Endodermal cell (in vitro differentiated cells): Measurements from ENCODE around the gene LDLRAD4. TPM values are rescaled to one million over a fixed set of nuclear protein-coding genes. Genes with fewer than 3 reads are reported as not detected.
A peak's percentile ranks its signal among the peaks of the same experiment; 100 is the strongest.

Experiments used
- DNase-seq: peaks from one replicate; pipeline ENCODE4 v3.0.0-alpha.2; 2017
- H3K27ac ChIP-seq: 2 replicates; pipeline ENCODE4 v1.5.1; 2013; ENCODE audit warnings: mild to moderate bottlenecking, low read depth, low read length, moderate library complexity
- H3K27me3 ChIP-seq: 2 replicates; pipeline ENCODE4 v1.6.1; 2013; ENCODE audit warnings: mild to moderate bottlenecking, low read length, moderate library complexity; ENCODE audit not compliant: insufficient read depth, control insufficient read depth, poor library complexity, severe bottlenecking
- H3K36me3 ChIP-seq: 2 replicates; pipeline ENCODE4 v1.7.0; 2013; ENCODE audit warnings: mild to moderate bottlenecking, low read length, moderate library complexity; ENCODE audit not compliant: control insufficient read depth, insufficient read depth
- H3K4me1 ChIP-seq: one replicate; pipeline ENCODE4 v1.7.0; 2013; ENCODE audit warnings: low read length; ENCODE audit not compliant: control insufficient read depth, insufficient read depth
- H3K4me3 ChIP-seq: 2 replicates; pipeline ENCODE4 v1.5.1; 2013; ENCODE audit warnings: mild to moderate bottlenecking, low read length, moderate library complexity
- H3K9ac ChIP-seq: 2 replicates; pipeline ENCODE4 v1.6.1; 2013; ENCODE audit warnings: mild to moderate bottlenecking, low read length, moderate library complexity; ENCODE audit not compliant: poor library complexity, severe bottlenecking; ENCODE audit errors: extremely low read depth
- H3K9me3 ChIP-seq: 2 replicates; pipeline ENCODE4 v1.6.1; 2013; ENCODE audit warnings: mild to moderate bottlenecking, low read length, moderate library complexity; ENCODE audit not compliant: control insufficient read depth
- H3K27ac Mint-ChIP-seq: 2 replicates; pipeline ENCODE4 v1.8.0; 2020; ENCODE audit warnings: mixed read lengths
- H3K27me3 Mint-ChIP-seq: 2 replicates; pipeline ENCODE4 v1.8.0; 2021; ENCODE audit warnings: mild to moderate bottlenecking, mixed read lengths; ENCODE audit not compliant: insufficient read depth
- H3K36me3 Mint-ChIP-seq: 2 replicates; pipeline ENCODE4 v1.8.0; 2020; ENCODE audit warnings: low read depth, mixed read lengths
- H3K4me1 Mint-ChIP-seq: 2 replicates; pipeline ENCODE4 v1.8.0; 2020; ENCODE audit warnings: mixed read lengths
- H3K4me3 Mint-ChIP-seq: 2 replicates; pipeline ENCODE4 v1.8.0; 2020; ENCODE audit warnings: mild to moderate bottlenecking, moderate library complexity, mixed read lengths
- H3K9me3 Mint-ChIP-seq: 2 replicates; pipeline ENCODE4 v1.8.0; 2020; ENCODE audit warnings: mild to moderate bottlenecking, mixed read lengths
- WGBS, 2 experiments: methylation state at CpG; one replicate each; pipeline versions ENCODE4 v1.1.5 to v1.1.7; 2013; ENCODE audit warnings: missing lambda C conversion rate in 2 of 2, mixed read lengths in 1 of 2; ENCODE audit not compliant: insufficient coverage in 1 of 2, insufficient read length in 1 of 2; 5-methylcytosine and 5-hydroxymethylcytosine counted together
- total RNA-seq, 2 donors: library from RNA; stranded (reverse); fragmentation: NEBNext Ultra II Directional in 1 of 2; extraction: Animal tissue kit (Norgen Biotek cat#: 25700) in 1 of 2; gene quantifications; 2 replicates in 1 of 2; 3 replicates in 1 of 2; pipeline ENCODE4 v1.2.1, GENCODE V29; 2021
- TF ChIP-seq, protein P1 (sequence below): fragments of 200-600 bp; sonication (generic); conservative IDR thresholded peaks from 2 replicates; pipeline ENCODE4 v1.5.0; 2021; ENCODE audit warnings: antibody characterized with exemption, mild to moderate bottlenecking

The LDLRAD4 gene
- total RNA-seq, 2 donors from 2014 or later: 14.9 to 15.1 TPM

DNA sequence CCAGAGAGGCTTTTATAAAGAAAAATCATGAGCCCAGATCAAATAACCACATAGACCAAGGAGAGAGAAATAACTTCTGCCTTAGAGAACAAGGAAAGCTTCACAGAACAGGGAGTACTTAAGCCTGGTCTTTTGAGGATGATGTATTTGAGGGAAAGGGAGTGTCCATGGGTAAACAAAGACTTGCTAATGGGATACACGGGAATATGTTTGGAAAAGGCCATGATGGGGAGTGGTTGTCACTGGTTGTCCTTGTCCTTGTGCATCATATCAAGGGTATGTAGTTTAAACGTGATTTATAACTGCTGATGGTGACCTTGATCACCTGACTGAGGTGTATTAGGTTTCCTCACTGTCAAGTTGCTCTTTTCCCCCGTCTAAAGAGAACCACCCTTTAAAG lies 337.9 kb downstream of the LDLRAD4 start:
- TF ChIP-seq, protein P1, sequence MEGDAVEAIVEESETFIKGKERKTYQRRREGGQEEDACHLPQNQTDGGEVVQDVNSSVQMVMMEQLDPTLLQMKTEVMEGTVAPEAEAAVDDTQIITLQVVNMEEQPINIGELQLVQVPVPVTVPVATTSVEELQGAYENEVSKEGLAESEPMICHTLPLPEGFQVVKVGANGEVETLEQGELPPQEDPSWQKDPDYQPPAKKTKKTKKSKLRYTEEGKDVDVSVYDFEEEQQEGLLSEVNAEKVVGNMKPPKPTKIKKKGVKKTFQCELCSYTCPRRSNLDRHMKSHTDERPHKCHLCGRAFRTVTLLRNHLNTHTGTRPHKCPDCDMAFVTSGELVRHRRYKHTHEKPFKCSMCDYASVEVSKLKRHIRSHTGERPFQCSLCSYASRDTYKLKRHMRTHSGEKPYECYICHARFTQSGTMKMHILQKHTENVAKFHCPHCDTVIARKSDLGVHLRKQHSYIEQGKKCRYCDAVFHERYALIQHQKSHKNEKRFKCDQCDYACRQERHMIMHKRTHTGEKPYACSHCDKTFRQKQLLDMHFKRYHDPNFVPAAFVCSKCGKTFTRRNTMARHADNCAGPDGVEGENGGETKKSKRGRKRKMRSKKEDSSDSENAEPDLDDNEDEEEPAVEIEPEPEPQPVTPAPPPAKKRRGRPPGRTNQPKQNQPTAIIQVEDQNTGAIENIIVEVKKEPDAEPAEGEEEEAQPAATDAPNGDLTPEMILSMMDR: no peak
- Histone ChIP-seq H3K4me1 (no peaks in the 10 kb centered on the region), H3K27ac (no peak overlapping the region), H3K9ac (no peak overlapping the region), H3K36me3 (no peaks in the 10 kb centered on the region), H3K27me3 (no peaks in the 10 kb centered on the region), H3K4me3 (no peak overlapping the region), H3K9me3 (no peaks in the 10 kb centered on the region)
- Mint-ChIP-seq H3K27ac (no peak overlapping the region), H3K27me3 (no peaks in the 10 kb centered on the region), H3K36me3 (no peaks in the 10 kb centered on the region), H3K9me3 (no peaks in the 10 kb centered on the region), H3K4me3 (no peak overlapping the region), H3K4me1 (peaks cover 16% of the 10 kb centered on the region)
- 83 to 87% methylated on average over 2 to 3 of the region's 3 CpGs for WGBS, 2 experiments
- DNase-seq: no peak

DNA sequence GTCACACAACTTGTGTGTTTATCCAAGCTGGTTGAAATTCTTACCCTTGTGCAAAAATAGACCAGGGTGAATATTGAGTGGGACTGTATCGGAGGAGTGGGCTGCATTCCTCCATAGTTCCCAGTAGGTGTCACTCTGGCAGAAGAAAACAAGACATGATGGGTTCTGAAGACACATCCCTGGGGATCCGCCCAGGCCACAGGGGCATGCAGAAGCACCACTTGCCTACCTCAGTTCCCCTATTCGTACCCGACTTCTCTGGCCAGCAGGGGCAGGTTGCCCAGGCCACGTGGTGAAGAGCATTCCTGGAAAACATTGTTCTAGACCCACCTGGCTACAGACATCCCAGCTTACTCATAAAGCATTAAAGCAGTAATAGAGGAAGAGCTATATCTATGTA lies 339.6 kb downstream of the LDLRAD4 start:
- no peak overlapping the region for H3K9ac ChIP-seq
- no peak overlapping the region for H3K27ac Mint-ChIP-seq

GRCh38 chr18:13558790-13559189 lies 340.2 kb downstream of the LDLRAD4 start:
- DNase-seq: peak; percentile 26

More for the DNA sequence above, 339.6 kb downstream of the LDLRAD4 start:
- no peaks in the 10 kb centered on the region for H3K9me3 Mint-ChIP-seq
- no peaks in the 10 kb centered on the region for H3K36me3 Mint-ChIP-seq
- H3K27me3 Mint-ChIP-seq: no peaks in the 10 kb centered on the region
- TF ChIP-seq, protein P1: peak; percentile 87
- 17 to 43% methylated on average over 1 to 5 of the region's 5 CpGs for WGBS, 2 experiments
- H3K27me3 ChIP-seq: no peaks in the 10 kb centered on the region
- H3K4me1 ChIP-seq: no peaks in the 10 kb centered on the region
- H3K9me3 ChIP-seq: no peaks in the 10 kb centered on the region
- H3K4me3 Mint-ChIP-seq: no peak overlapping the region
- H3K27ac ChIP-seq: no peak overlapping the region
- peaks cover 9% of the 10 kb centered on the region for H3K4me1 Mint-ChIP-seq
- DNase-seq: peak; percentile 78
- no peaks in the 10 kb centered on the region for H3K36me3 ChIP-seq
- H3K4me3 ChIP-seq: no peak overlapping the region

More at GRCh38 chr18:13558790-13559189, 340.2 kb downstream of the LDLRAD4 start:
- no peaks in the 10 kb centered on the region for H3K36me3 Mint-ChIP-seq
- WGBS, 2 experiments: 70 to 100% methylated on average over 4 to 6 of the region's 6 CpGs
- H3K9me3 Mint-ChIP-seq: no peaks in the 10 kb centered on the region
- H3K27ac ChIP-seq: no peak overlapping the region
- H3K4me3 Mint-ChIP-seq: no peak overlapping the region
- H3K4me1 Mint-ChIP-seq: peaks cover 9% of the 10 kb centered on the region
- no peaks in the 10 kb centered on the region for H3K9me3 ChIP-seq
- H3K9ac ChIP-seq: no peak overlapping the region
- H3K4me3 ChIP-seq: no peak overlapping the region
- no peak overlapping the region for H3K27ac Mint-ChIP-seq
- TF ChIP-seq, protein P1: no peak
- H3K4me1 ChIP-seq: no peaks in the 10 kb centered on the region
- H3K27me3 Mint-ChIP-seq: no peaks in the 10 kb centered on the region
- H3K27me3 ChIP-seq: no peaks in the 10 kb centered on the region
- H3K36me3 ChIP-seq: no peaks in the 10 kb centered on the region
